ENCODE data around the gene STAB2.
A peak's percentile ranks its signal among the peaks of the same experiment; 100 is the strongest.

Gene STAB2

GRCh38 chr12:103656291-103656690 lies 69.2 kb downstream of the STAB2 start:
- DNase-seq: no peak

DNA sequence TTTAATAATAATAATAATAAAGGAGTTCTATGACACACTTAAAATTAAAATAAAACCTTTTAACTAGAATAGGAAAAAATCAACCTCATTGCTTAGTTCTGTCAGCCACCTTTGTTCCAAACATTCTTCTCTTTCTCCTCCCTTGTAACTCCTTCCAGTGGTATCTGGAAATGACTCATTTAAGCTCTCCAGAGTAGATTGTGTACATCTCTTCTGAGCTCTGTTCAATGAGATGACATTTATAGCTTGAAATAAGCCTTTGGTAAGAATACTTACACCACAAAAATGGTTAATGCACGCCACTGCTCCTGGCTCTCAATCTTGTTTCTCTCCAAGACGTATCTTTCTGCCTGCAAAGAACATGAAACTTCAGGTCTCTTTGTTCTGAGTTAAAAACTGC lies 70.3 kb downstream of the STAB2 start:
- DNase-seq: no peak

- DNase-seq: no peak
Observed at GRCh38 chr12:103664626-103665025, 77.6 kb downstream of the STAB2 start.

- no peak for DNase-seq
Observed at GRCh38 chr12:103665971-103666370, 78.9 kb downstream of the STAB2 start.

DNA sequence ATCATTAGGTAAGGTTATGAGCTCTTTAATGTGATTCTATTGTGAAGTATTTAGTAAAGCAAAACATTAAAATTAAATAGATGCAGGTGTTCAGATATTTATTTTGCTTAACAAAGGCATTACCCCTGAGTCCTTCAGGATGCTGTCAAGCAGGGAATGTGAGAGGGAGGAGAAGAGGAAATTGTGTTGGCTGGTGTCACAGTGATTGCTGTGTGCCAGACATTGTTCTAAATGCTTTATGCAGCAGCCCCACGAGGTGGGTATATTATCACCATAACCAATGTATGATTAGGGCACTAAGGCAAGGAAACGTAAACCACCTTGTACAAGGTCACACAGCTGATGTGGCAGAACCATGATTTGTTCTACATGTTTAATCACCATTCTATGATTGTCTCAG lies 80.1 kb downstream of the STAB2 start:
- no peak for DNase-seq

DNA sequence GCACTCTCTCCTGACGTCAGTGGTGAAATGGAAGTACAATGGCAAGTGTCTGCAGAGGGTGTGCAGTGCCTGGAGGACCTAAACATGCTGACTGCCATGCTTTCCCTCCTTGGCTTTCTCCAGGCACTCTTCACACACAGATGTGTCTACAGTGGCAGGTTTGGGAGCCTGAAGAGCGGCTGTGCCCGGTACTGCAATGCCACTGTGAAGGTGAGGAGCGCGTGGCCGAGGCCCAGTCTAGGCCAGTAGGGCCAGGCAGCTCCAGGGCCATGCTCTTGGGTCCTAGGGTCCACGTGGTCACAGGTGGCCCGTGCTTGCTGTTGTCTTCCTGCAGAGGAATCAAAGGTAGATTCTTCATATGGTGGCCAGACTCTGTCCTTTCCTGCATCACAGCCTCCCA lies 81.4 kb downstream of the STAB2 start:
- no peak for DNase-seq

GRCh38 chr12:103671367-103671766 lies 84.3 kb downstream of the STAB2 start:
- no peak for DNase-seq

DNA sequence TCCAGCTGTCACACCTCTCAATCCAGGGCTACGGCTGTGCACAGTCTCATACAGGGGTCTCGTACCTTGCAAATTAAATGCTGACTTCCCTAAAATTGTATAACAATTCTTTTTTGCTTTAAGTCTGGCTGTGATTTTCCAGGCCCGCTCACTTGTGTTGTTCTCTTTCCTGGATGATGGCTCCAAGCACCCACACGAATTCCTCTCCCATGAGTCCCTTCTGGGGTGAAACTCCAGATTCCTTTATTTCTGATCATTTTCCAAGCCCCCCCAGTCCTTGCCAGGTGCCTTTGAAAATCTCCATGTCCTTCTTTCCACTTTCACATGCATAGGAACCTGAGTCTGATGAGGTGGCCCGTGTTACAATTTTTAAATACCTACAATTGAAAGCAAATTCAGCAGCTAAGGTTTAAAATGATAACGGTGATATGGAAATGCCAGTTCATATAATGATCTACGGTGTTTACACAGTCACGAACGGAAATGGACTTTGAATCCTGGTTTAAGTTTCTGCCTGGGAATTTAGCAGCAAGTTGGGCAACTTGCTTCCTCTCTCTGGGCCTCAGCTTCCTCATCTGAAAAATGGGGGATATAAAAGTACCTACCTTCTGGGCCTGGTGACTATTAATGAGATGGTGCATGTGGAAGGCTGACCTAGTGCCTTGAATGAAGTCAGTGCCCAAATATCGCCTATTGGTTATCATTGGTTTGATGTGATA lies 85.5 kb downstream of the STAB2 start:
- no peak for DNase-seq

DNA sequence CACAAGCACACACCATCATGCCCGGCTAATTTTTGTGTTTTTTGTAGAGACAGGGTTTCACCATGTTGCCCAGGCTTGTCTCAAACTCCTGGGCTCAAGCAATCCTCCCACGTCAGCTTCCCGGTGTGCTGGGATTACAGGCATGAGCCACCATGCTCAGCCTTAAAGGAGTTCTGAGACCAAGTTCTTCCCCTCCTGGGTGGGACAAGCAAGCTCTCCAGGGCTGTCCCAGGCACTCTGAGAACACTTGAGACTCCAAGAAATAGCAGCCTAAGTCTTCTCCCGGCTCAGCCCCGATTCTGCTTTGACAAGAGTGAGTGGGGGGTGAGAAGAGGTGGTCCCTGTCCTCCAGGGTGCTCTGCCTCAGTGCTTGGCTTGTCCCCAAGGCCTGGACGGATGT lies 86.4 kb downstream of the STAB2 start:
- no peak for DNase-seq

GRCh38 chr12:103673891-103674375 lies 86.9 kb downstream of the STAB2 start:
- no peak for DNase-seq

GRCh38 chr12:103676893-103677292 lies 89.8 kb downstream of the STAB2 start:
- no peak for DNase-seq

DNA sequence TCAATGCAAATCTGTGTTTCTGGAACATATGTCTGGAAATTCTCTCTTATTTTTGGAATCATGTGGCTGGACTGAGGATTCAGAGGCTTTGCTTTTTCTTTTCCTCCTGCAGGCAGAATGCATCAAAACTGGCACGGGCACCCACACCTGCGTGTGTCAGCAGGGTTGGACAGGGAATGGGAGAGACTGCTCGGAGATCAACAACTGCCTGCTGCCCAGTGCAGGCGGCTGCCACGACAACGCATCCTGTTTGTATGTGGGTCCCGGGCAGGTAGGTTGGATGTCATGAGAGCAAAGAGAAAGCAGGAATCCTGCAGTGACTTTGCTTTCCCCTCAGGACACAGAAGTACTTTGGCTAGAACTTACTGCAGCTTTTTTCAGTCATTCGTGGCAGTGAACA lies 90.3 kb downstream of the STAB2 start:
- DNase-seq: no peak

GRCh38 chr12:103677905-103678304 lies 90.8 kb downstream of the STAB2 start:
- DNase-seq: no peak

DNA sequence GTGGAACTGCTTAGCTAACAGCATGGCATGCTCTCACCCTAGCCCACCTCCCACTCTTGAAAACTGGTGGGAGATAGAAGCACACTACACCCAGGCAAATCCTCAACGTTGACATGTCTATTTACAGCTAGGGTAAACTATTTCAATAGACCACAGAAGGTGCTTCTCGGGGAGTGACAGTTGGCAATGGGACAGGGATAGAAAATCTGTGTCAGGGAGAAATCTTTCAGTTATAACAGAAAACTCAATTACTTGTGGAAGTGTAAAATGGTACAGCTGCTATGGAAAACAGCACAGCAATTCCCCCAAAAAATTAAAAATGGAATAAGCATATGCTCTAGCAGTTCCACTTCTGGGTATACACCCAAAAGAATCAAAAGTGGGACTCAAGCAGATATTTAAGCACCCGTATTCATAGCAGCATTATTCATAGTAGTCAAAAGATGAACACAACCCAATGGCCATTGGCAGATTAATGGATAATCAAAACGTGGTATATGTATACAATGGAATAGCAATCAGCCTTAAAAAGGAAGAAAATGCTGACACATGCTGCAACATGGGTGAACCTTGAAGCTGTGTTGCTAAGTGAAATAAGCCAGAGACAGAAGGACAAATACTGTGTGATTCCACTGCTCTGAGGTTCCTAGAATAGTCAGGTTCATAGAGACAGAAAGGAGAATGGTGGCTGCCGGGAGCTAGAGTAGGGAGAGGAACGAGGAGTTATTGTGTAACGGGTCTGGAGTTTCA lies 92.5 kb downstream of the STAB2 start:
- no peak for DNase-seq

DNA sequence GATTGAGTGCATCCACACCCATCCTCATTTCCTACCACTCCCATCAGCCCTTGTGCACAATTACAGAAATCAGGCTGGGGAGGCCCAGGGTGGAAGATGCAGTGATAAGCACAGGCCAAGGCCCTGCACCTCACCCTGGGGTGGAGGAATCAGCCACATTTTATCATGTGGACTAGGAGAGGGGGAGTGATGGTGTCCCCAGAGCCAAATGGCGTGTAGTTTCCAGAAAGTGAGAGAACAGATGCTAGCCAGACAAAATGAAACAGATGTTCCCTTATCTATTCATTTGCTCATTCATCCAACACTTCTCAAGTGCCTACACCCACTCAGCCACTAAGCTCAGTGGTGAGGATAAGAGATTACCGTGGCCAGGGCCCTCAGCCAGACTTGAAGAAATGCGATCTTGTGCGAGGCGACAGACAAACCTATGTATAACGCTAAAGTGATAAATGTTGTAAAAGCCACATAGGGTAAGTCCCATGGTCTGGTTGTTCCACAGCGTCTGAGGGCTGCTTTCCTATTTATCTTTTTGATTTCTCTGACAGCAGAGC lies 93.6 kb downstream of the STAB2 start:
- DNase-seq: no peak

GRCh38 chr12:103686026-103686425 lies 99.0 kb downstream of the STAB2 start:
- DNase-seq: no peak

GRCh38 chr12:103687253-103687652 lies 100.2 kb downstream of the STAB2 start:
- DNase-seq: peak in 1 of 3 donors; percentile 15

DNA sequence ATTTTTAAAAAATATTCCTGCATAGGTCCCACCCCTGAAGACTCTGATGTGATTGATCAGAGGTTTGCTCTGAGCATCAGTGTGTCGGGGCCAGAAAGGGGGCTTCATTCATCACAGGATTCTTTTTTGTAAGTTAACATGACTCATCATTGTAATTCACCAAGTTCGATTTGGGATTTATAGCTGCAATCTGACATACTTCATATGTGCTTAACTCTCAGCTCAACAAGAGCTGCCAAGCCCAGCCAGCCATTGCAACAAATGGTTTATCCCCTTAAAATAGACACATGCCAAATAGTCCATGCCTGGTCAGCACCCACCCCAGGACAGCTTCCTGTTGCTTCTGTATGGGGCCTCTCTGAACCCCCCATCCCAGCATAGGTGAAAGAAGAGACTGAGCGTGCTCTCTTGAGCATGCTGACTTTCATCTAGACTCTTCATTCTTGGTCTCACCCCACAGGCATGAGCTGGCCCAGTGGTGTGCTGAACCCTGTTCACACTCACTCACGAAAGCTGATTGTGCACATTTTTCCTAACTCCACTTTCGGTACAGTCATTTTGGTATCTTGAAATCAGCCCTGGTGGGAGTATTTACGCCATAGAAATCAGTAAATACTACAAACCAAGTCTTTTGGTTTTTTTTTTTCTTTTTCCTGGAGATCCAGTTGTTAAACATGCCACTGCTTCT lies 101.4 kb downstream of the STAB2 start:
- DNase-seq: no peak

DNA sequence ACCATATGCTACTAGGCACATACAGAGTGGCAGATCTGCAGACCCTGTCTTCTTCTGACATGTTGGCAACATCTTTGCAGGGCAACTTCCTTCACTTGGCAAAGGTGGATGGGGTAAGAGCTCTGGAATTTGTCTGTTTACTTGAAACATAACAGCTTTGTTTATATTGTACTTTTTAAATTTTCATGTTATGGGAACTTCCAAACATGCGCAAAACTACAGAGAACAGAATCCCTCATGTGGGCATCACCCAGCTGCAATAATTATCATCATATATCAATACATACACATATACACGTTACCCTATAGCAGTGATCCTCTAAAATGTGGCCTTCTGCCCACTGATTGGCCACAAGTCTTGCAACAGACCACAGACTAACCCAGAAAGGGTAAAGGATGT lies 103.4 kb downstream of the STAB2 start:
- peak in 2 of 3 donors; percentile 18 to 19 for DNase-seq

- peak in 2 of 3 donors; percentile 12 for DNase-seq
Observed at GRCh38 chr12:103691063-103691462, 104.0 kb downstream of the STAB2 start.

- peak; percentile 18 to 36 (median 21) for DNase-seq
Observed at GRCh38 chr12:103696101-103696500, 109.0 kb downstream of the STAB2 start.

- peak; percentile 28 to 50 (median 36) for DNase-seq
Observed at GRCh38 chr12:103697971-103698751, 111.1 kb downstream of the STAB2 start.

Measured in suppressor macrophage treated with lipopolysaccharide for 1 hour (primary cell).